HG02973 (cell line): Measurements from ENCODE around the gene AUTS2.

Experiments used
- ATAC-seq: cut with Tn5 transposase; IDR thresholded peaks from one replicate; pipeline ENCODE4 v1.9.1; 2021; ENCODE audit warnings: moderate library complexity; ENCODE audit not compliant: unreplicated experiment

Gene AUTS2

DNA sequence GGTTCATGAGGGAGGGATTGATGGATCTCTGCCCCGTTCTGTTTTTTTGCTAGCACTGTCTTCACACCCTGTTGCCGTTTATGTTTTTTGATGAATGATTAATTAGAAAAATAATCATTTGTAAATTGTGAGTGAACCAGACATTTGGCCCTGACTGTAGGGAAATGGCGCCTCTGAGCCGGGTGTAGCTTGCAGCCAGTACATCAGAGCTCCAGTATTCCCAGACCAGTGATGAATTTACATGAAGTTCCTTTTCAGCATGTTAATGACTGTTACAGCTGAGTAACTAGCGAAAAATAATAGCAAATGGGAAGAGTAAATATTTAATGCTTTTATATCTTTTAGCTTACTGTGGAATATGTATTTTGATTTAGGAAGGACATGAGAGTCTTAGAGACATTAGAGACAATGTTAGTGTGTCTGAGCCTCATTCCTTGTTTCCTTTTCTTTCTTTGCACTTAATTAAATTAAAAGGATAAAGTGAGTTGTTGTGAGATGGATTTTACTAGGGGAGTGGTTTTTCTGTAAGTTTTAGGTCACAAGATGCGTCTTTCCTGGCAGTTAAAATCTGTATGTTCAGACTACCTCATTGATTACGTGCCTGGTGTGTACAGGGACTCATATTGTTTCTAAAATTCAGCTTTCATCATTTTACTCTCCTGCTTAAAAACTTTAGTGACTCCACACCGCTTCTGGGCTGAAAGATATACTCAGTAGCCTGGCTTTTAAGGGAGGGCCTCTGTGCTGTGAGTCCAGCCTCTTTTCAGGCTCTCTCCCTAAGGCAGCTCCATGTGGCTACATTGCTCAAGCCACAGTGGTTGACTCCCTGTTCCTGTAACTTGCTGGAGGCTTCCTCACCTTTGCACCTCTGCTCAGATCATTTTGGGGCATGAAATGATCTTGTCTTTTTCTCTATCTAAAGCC, 86.4 kb downstream of the AUTS2 start:
- ATAC-seq, result no peak

DNA sequence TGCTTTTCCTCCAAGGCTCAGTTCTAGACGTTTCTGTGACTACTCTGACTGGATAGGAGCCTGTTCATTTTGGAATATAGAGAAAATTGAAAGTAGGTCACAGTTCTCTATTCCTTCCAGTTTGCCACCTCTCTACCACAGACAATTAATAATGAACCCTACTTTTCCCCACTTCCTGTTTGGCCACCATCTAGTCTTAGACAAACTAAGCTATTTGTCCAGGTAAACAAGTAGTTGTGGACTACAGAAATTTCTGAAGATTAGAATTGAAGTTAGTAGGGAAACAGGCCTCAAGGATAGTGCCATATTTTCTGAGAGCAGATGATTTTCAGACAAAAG, 87.0 kb downstream of the AUTS2 start:
- ATAC-seq, result no peak

DNA sequence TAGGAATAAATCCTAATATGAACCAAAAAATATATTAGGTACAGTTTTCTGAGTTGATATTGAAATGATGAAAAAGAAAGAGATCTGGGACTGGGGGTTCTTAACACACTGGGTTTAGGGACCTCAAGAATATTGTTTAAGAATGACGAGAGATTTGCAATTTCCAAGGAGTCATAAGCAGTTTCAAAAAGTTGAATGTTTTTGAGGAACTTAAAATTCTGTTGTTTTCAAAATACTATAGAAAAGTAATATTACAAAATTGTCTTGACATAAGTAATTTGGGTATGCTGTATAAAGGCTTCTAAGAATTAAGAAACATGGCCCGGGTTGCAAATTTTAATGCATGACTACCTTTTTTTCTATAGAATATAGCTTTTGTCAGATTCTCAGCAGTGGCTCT, 88.1 kb downstream of the AUTS2 start:
- no peak for ATAC-seq

DNA sequence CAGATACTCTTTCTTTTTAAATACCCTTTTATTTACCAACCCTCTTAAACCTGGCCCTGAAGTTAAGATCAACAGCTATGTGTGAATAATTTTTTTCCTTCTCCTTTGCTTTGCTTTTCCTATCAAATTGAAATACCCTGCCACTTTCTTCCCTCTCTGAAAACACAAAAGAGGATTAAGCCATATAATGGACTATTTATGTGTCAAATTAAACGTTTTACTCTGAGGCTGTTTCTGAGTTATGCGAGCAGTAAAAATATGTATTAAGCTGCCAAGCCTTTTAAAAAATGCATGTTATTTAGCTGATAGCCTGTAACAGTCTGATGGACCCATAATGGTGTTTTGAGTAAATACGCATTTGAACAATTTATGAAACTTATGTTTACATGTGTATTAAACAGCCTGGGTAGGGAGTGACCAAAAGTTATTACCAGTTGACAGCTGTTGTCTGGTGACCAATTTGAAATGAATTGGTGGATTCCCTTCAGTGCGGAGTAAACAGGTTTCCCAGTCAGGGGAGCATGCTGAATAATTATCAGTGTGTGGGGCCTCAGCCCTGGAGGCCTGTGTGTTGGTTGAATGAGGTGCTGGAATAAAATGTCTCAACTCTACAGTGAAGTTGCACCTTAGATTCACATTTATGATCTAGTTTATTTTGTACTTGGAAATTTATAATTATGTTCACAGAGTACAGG, 89.6 kb downstream of the AUTS2 start:
- ATAC-seq, result no peak

DNA sequence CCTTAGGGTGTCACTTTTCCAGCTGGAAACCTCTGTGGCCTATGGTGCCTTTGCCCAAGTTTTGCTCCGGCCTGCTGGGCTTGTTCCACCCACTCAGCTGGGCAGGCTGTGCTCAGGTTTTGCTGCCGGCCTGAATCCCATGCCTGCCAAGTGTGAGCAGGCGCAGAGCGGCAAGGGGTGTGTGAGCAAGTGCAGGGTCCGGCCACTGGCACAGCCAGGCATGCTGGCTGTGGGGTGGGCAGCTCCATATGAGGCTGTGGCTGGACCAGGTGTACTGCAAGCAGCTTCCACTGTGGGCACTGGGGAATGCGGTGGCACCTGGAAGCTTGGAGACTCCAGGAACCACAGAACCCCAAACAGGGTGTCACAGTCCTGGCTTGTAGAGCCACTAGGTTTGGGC, 92.1 kb downstream of the AUTS2 start:
- no peak for ATAC-seq

GRCh38 chr7:69691327-69691726, 93.1 kb downstream of the AUTS2 start:
- no peak for ATAC-seq

DNA sequence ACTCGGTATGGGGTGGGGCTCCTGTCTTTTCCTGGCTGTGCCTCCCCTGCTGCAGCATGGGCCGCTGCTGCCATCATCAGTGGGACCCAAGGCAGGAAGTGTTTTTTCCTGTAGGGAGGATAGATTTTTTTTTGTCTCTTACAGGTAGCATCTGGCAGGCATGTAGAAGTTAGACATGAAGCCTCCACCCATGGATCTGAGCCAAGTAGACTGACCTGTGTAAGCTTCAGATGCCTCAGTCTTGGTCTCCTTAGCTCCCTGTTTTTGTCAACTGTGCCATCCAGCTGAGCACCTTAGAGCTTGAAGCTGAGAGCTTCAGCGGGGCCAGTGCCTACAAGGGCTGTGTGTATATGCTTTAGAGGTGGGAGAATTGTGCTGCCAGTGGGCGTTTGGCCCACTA, 93.5 kb downstream of the AUTS2 start:
- ATAC-seq, result no peak

GRCh38 chr7:69692611-69693010, 94.3 kb downstream of the AUTS2 start:
- no peak for ATAC-seq

GRCh38 chr7:69693042-69693441, 94.8 kb downstream of the AUTS2 start:
- ATAC-seq, result no peak

GRCh38 chr7:69696054-69696591, 97.8 kb downstream of the AUTS2 start:
- ATAC-seq, result peak; percentile 67

DNA sequence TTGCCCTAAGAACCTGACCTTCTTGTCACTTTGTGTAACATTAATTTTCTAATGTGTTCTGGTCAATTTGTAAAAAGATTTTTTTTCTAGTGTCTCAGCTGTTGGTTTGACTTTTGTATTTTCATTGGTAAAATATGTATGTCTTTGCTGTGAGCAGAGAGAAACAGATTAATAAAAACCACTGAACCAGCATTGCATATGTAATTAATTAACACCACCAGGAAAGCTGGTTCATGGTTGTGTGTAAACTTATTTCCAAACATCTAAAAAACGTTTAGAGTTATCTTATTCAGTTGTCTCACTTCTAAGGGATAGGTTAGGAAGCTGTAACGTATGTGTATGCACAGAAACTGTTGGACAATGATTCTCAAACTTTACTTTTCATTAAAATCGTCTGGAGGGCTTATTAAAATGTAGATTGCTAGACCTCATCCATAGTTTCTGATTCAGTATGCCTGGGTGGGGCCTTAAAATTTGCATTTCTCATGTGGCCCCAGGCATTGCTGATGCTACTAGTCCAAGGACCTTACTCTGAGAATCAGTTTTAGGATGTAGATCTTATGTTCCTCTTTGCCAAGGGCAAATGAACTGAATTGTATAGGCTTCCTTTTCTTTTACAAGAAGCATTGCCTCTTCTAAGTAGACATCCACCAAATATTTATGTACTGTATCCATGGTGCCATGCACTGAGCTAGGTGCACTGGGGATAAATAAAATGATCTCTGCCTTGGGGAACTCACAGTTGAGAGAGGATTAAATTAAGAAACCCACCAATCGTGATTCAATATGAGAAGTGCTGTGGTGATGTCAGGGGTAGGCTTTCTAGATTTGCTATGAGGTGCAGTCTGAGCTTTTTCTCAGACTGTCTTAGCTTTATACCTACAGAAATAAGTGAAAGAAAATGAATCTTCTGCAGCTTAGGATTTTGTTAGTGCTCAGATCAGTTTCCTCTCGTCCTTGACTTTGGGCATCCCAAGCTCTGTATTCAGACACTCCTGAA, 98.7 kb downstream of the AUTS2 start:
- no peak for ATAC-seq

- no peak for ATAC-seq
Observed at GRCh38 chr7:69698109-69698825, 100.0 kb downstream of the AUTS2 start.

DNA sequence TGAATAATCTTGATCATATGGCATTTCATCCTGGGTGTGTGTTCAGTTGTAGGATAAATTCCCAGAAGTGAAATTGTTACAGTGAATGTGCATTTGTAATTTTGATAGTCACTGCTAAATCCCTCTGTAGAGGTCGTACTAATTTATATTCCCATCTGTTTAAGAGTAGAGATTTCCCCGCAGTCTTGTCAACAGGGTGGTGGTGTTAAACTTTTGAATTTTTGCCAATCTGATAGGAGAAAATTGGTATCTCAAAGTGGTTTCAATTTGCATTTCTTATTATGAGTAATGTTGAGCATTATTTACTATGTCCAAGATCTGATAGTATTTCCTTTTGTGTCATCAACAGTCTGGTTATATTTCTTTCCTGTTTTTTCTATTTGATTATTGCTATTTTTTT, 101.7 kb downstream of the AUTS2 start:
- no peak for ATAC-seq

DNA sequence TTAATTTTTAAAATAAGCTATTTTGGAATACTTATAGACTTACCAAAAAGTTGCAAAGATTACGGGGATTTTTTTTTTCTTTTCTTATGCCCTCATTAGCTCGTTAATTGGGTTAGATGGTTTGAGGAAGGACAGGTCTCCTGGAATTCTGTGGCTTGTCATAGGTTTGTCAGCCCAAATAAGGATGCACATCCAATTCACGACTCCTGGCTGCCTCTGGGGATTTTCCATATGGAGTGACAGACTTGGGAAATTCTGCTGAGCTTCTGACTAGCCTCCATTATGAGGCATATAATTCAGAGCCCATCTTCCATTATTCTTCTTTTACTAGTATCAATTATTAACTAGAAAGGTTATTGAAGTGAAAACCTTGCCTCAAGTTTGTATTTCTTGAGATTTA, 102.1 kb downstream of the AUTS2 start:
- ATAC-seq, result no peak

DNA sequence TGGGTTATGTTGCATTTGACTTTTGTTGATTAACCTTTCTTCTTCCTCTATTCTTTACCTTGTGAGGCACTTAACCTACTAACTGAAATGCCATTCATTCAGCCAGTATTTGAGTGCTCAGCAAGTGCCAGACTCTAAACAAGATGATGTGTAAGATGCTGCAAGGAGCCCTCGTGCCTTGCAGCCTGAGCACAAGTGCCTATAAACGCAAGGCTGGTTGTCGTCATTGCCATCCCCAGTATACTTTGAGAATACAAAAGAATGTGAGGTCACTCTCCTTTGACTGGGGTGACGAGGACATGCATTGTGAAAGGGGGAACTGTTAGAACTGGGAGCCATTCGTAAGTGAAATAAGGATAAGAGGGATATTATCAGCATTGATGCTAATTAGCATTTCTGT, 103.0 kb downstream of the AUTS2 start:
- ATAC-seq, result no peak

- no peak for ATAC-seq
Observed at GRCh38 chr7:69702357-69702756, 104.1 kb downstream of the AUTS2 start.

- no peak for ATAC-seq
Observed at GRCh38 chr7:69703099-69703498, 104.8 kb downstream of the AUTS2 start.

GRCh38 chr7:69706070-69706469, 107.8 kb downstream of the AUTS2 start:
- no peak for ATAC-seq

GRCh38 chr7:69708857-69709256, 110.6 kb downstream of the AUTS2 start:
- no peak for ATAC-seq

GRCh38 chr7:69710768-69711438, 112.6 kb downstream of the AUTS2 start:
- no peak for ATAC-seq
